Measurements from ENCODE around the gene SOD3. TPM values are rescaled to one million over a fixed set of nuclear protein-coding genes. Genes with fewer than 3 reads are reported as not detected.

SOD3 gene
- total RNA-seq, 1 experiment from 2014 or later = 26.2 TPM

- no TSS peak for BruUV-seq (replicated peaks)
- intact Hi-C loops (cut with micrococcal nuclease; ENCODE audit: unreplicated experiment) = no loop called here
- peaks cover 5% of the 10 kb centered on the region for H3K36me3 Mint-ChIP-seq (ENCODE audit: insufficient read depth, unreplicated experiment)
- CTCF ChIA-PET = no interaction called here
- no peak for TF ChIP-seq CTCF (IDR thresholded peaks at IDR 0.05; ENCODE audit: unreplicated experiment)
- H3K4me1 Mint-ChIP-seq (ENCODE audit: low read depth, unreplicated experiment) = peaks cover 33% of the 10 kb centered on the region
- no peak overlapping the region for H3K27ac Mint-ChIP-seq (ENCODE audit: unreplicated experiment)
- no peaks in the 10 kb centered on the region for H3K9me3 Mint-ChIP-seq (ENCODE audit: low read depth, unreplicated experiment)
- no peaks in the 10 kb centered on the region for H3K27me3 Mint-ChIP-seq (ENCODE audit: unreplicated experiment)
- no peak overlapping the region for H3K4me3 Mint-ChIP-seq (ENCODE audit: low read depth, unreplicated experiment)
- DNase-seq = no peak
Measured at GRCh38 chr4:24768006-24768405, 27.4 kb upstream of the SOD3 start.

- Mint-ChIP-seq H3K36me3 (ENCODE audit: insufficient read depth, unreplicated experiment) (peaks cover 5% of the 10 kb centered on the region), H3K4me1 (ENCODE audit: low read depth, unreplicated experiment) (peaks cover 33% of the 10 kb centered on the region), H3K4me3 (ENCODE audit: low read depth, unreplicated experiment) (no peak overlapping the region), H3K9me3 (ENCODE audit: low read depth, unreplicated experiment) (no peaks in the 10 kb centered on the region), H3K27me3 (ENCODE audit: unreplicated experiment) (no peaks in the 10 kb centered on the region), H3K27ac (ENCODE audit: unreplicated experiment) (no peak overlapping the region)
- BruUV-seq (replicated peaks) = no TSS peak
- CTCF ChIA-PET = no interaction called here
- no peak for TF ChIP-seq CTCF (IDR thresholded peaks at IDR 0.05; ENCODE audit: unreplicated experiment)
- intact Hi-C loops (cut with micrococcal nuclease; ENCODE audit: unreplicated experiment) = no loop called here
- DNase-seq = no peak
Measured at GRCh38 chr4:24768604-24769003, 26.8 kb upstream of the SOD3 start.

- intact Hi-C loops (cut with micrococcal nuclease; ENCODE audit: unreplicated experiment) = no loop called here
- no peaks in the 10 kb centered on the region for H3K27me3 Mint-ChIP-seq (ENCODE audit: unreplicated experiment)
- peaks cover 5% of the 10 kb centered on the region for H3K36me3 Mint-ChIP-seq (ENCODE audit: insufficient read depth, unreplicated experiment)
- H3K4me1 Mint-ChIP-seq (ENCODE audit: low read depth, unreplicated experiment) = peaks cover 25% of the 10 kb centered on the region
- BruUV-seq (replicated peaks) = no TSS peak
- TF ChIP-seq CTCF (IDR thresholded peaks at IDR 0.05; ENCODE audit: unreplicated experiment) = no peak
- CTCF ChIA-PET = interaction anchor here (0.8 to 1.3 kb wide), 3 partner anchors 15 to 24 kb away, joined by 3 read pairs; no protein-coding TSS in a partner anchor
- H3K27ac Mint-ChIP-seq (ENCODE audit: unreplicated experiment) = peak overlapping the region; percentile 88
- H3K9me3 Mint-ChIP-seq (ENCODE audit: low read depth, unreplicated experiment) = no peaks in the 10 kb centered on the region
- DNase-seq = no peak
- no peak overlapping the region for H3K4me3 Mint-ChIP-seq (ENCODE audit: low read depth, unreplicated experiment)
Measured at GRCh38 chr4:24769571-24769970, 25.8 kb upstream of the SOD3 start.

GRCh38 chr4:24770032-24770584 is 25.3 kb upstream of the SOD3 start:
- H3K36me3 Mint-ChIP-seq (ENCODE audit: insufficient read depth, unreplicated experiment) = peaks cover 5% of the 10 kb centered on the region
- peak overlapping the region; percentile 88 for H3K27ac Mint-ChIP-seq (ENCODE audit: unreplicated experiment)
- intact Hi-C loops (cut with micrococcal nuclease; ENCODE audit: unreplicated experiment) = no loop called here
- no peak for TF ChIP-seq CTCF (IDR thresholded peaks at IDR 0.05; ENCODE audit: unreplicated experiment)
- CTCF ChIA-PET = interaction anchor here (0.8 to 1.3 kb wide), 3 partner anchors 15 to 23 kb away, joined by 3 read pairs; no protein-coding TSS in a partner anchor
- H3K27me3 Mint-ChIP-seq (ENCODE audit: unreplicated experiment) = no peaks in the 10 kb centered on the region
- no TSS peak for BruUV-seq (replicated peaks)
- H3K9me3 Mint-ChIP-seq (ENCODE audit: low read depth, unreplicated experiment) = no peaks in the 10 kb centered on the region
- H3K4me1 Mint-ChIP-seq (ENCODE audit: low read depth, unreplicated experiment) = peaks cover 25% of the 10 kb centered on the region
- no peak overlapping the region for H3K4me3 Mint-ChIP-seq (ENCODE audit: low read depth, unreplicated experiment)
- DNase-seq = peak; percentile 53
